ENCODE measurements around the gene NBAS. TPM values are rescaled to one million over a fixed set of nuclear protein-coding genes. Genes with fewer than 3 reads are reported as not detected.

Gene NBAS
- total and polyA plus RNA-seq, 2 of the 4 experiments (the other 2 are of a cell fraction), result 22.3 to 105 TPM

DNA sequence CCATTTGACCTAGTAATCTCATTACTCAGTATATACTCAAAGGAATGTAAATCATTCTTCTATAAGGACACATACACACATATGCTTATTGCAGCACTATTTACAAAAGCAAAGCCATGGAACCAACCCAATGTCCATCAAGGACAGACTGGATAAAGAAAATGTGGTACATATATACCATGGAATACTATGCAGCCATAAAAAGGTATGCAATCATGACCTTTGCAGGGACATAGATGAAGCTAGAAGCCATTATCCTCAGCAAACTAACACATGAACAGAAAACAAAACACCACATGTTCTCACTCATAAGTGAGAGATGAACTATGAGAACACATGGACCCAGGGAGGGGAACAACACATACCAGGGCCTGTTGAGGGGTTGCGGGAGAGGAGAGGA is 214.5 kb downstream of the NBAS start:
- intact Hi-C loops (cut with micrococcal nuclease) (loop anchor here (5.0 kb wide), 1 partner anchor 39 kb away; no protein-coding TSS in a partner anchor), in situ Hi-C loops (cut with MboI; ENCODE audit: low sequenced_read_pairs) (no loop called here), dilution Hi-C loops (cut with HindIII; ENCODE audit: low sequenced_read_pairs, unreplicated experiment) (no loop called here)
- H3K9me1 ChIP-seq (ENCODE audit: insufficient read depth, low read length), result no peaks in the 10 kb centered on the region
- TF ChIP-seq RAD21 (IDR thresholded peaks at IDR 0.05; ENCODE audit: low read length) (no peak), RFX5 (IDR thresholded peaks at IDR 0.05; ENCODE audit: low read depth, low read length) (no peak), CEBPB (IDR thresholded peaks at IDR 0.05; ENCODE audit: low read depth, low read length) (no peak), SMC3 (IDR thresholded peaks at IDR 0.05; ENCODE audit: low read depth, low read length) (no peak), POLR2A (IDR thresholded peaks at IDR 0.05; ENCODE audit: low read depth, low read length) (no peak), MAZ (IDR thresholded peaks at IDR 0.05; ENCODE audit: borderline replicate concordance, low read depth, low read length) (no peak), FOS (IDR thresholded peaks at IDR 0.05; ENCODE audit: low read depth, low read length) (no peak), BHLHE40 (IDR thresholded peaks at IDR 0.05; ENCODE audit: low read depth, low read length) (no peak), CHD1 (IDR thresholded peaks at IDR 0.05; ENCODE audit: low read depth, low read length) (no peak), RCOR1 (IDR thresholded peaks at IDR 0.05; ENCODE audit: insufficient replicate concordance, low read length) (no peak)
- TF ChIP-seq, protein P1, sequence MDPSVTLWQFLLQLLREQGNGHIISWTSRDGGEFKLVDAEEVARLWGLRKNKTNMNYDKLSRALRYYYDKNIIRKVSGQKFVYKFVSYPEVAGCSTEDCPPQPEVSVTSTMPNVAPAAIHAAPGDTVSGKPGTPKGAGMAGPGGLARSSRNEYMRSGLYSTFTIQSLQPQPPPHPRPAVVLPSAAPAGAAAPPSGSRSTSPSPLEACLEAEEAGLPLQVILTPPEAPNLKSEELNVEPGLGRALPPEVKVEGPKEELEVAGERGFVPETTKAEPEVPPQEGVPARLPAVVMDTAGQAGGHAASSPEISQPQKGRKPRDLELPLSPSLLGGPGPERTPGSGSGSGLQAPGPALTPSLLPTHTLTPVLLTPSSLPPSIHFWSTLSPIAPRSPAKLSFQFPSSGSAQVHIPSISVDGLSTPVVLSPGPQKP (IDR thresholded peaks at IDR 0.05; ENCODE audit: borderline replicate concordance, low read depth, low read length), result no peak
- no peak overlapping the region for H2AK5ac ChIP-seq (ENCODE audit: low read depth, low read length)
- no CpG with 5 or more reads among the region's 1 CpG for WGBS, 2 experiments (ENCODE audit: extremely low coverage in 2 of 2, insufficient read length in 1 of 2)
- H3K27ac ChIP-seq (ENCODE audit: insufficient read depth, low read length), result no peak overlapping the region
- H3K4me1 ChIP-seq (ENCODE audit: control insufficient read depth, insufficient read depth, low read length), result no peaks in the 10 kb centered on the region
- no peak overlapping the region for H2BK5ac ChIP-seq (ENCODE audit: low read depth, low read length, poor library complexity, severe bottlenecking)
- no peak overlapping the region for H3K56ac ChIP-seq (ENCODE audit: extremely low read depth, insufficient read depth, low read length)
- no peak overlapping the region for H2BK15ac ChIP-seq (ENCODE audit: low read depth, low read length)
- no peak overlapping the region for H4K8ac ChIP-seq (ENCODE audit: low read depth in 2 of 2, low read length in 2 of 2)
- H2AK9ac ChIP-seq (replicated peaks; ENCODE audit: low read depth, low read length, poor library complexity), result no peak overlapping the region
- H3K18ac ChIP-seq (ENCODE audit: low read depth, low read length), result no peak overlapping the region
- peaks cover 2% of the 10 kb centered on the region; the same call in 1 of the 2 replicates for H3K9me3 ChIP-seq (ENCODE audit: control insufficient read depth, insufficient read depth, low read length)
- H3K79me1 ChIP-seq (ENCODE audit: low read depth in 1 of 2, low read length in 2 of 2), result peaks cover 7 to 10% of the 10 kb centered on the region in 2 experiments; a peak in 2 of 4 replicates
- ChIA-PET CTCF (no interaction called here), POLR2A (ENCODE audit: unreplicated experiment) (no interaction called here)
- H3K27me3 ChIP-seq (ENCODE audit: control insufficient read depth, insufficient read depth, low read length), result no peaks in the 10 kb centered on the region
- no peak overlapping the region for H2BK120ac ChIP-seq (ENCODE audit: low read depth, low read length)
- H3K4ac ChIP-seq (ENCODE audit: low read depth, low read length), result no peak overlapping the region
- no peak overlapping the region for H2BK20ac ChIP-seq (ENCODE audit: low read depth, low read length)
- H2AFZ ChIP-seq (replicated peaks; ENCODE audit: low read length, poor library complexity), result no peak overlapping the region
- no peak overlapping the region for H3K14ac ChIP-seq (replicated peaks; ENCODE audit: low read depth, low read length)
- H3K23ac ChIP-seq (ENCODE audit: low read depth, low read length), result no peak overlapping the region
- DNase-seq (peak; percentile 4), ATAC-seq (ENCODE audit: low read depth) (no peak)
- no peak overlapping the region for H3K4me3 ChIP-seq (ENCODE audit: insufficient read depth, low read depth, low read length)
- H4K20me1 ChIP-seq (ENCODE audit: insufficient read depth, low read length), result no peaks in the 10 kb centered on the region
- H3K36me3 ChIP-seq (ENCODE audit: control insufficient read depth, insufficient read depth, low read length), result peaks cover 4% of the 10 kb centered on the region
- no peak overlapping the region for H4K5ac ChIP-seq (ENCODE audit: low read depth, low read length)
- no TSS peak for BruUV-seq (replicated peaks)
- no peak overlapping the region for H3K4me2 ChIP-seq (ENCODE audit: low read depth, low read length)
- no peak overlapping the region for H4K91ac ChIP-seq (ENCODE audit: insufficient read depth, low read depth, low read length)
- no peak overlapping the region for H3K9ac ChIP-seq (ENCODE audit: low read depth, low read length)

All from IMR-90 (cell line).